Subcutaneous adipose tissue (tissue), 4 donors: Measurements from ENCODE around the gene ABCC12. TPM values are rescaled to one million over a fixed set of nuclear protein-coding genes. Genes with fewer than 3 reads are reported as not detected.

Source experiments
- CTCF ChIP-seq: fragments of 450-650 bp; IDR thresholded peaks from one replicate; pipeline ENCODE4 v1.5.1; 2016; ENCODE audit warnings: low read depth, mild to moderate bottlenecking, control low read depth, antibody characterized with exemption, moderate library complexity
- total RNA-seq, 4 donors: library from RNA; depleted of rRNA; stranded (reverse); fragments of >200 nt; gene quantifications; one replicate each; pipeline ENCODE4 v1.1.0, GENCODE V29; 2016

Gene ABCC12
- total RNA-seq, 4 donors from 2014 or later: not detected

- no peak for TF ChIP-seq CTCF
These were observed 38.1 kb upstream of the ABCC12 start for GRCh38 chr16:48193846-48194245.

GRCh38 chr16:48188449-48189102 is 32.8 kb upstream of the ABCC12 start:
- TF ChIP-seq CTCF: no peak

GRCh38 chr16:48187779-48188178 is 32.0 kb upstream of the ABCC12 start:
- TF ChIP-seq CTCF: no peak

DNA sequence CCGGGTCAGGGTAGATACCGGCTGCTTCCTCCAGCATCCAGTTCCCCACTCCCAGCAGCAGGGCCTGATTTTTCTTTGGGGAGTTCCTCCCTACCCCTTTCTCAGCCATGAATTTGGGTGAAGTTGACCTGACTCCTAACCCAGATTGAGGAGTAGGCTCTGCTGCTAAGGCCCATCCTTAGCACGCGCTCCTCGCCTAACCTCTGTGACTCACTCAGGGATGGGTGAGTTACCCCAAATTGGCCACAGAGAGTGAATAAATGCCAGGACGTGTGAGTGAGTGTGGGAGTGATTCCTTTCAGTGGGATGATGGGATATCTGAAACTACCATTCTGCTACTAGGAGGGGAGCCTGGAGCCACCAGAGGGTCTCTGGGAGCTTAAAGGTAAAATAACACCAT is 28.9 kb upstream of the ABCC12 start:
- TF ChIP-seq CTCF: no peak

DNA sequence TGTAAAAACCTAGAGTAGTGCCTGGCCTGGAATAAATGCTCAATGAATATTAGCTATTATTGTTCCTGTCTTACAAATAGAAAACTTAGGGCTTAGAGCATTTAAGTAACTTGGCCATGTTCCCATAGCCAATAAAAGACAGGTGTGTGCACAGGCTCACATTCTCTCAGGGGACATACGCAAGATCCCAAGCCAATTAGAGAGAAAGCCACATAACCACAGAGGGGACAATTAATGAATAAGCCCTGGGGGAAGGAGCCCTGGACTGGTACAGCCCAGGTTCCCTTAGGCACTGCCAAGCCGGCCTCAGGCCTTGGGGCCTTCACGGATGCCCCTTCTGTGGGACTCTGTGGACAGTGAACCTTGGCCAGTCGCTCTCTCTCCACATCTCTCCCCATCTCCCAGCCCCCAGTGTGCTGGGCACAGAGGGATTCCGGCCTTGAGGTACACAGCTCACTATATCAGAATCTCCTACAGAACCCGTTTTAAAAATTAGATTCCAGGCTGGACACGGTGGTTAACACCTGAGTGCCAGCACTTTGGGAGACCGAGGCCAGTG is 27.3 kb upstream of the ABCC12 start:
- no peak for TF ChIP-seq CTCF

DNA sequence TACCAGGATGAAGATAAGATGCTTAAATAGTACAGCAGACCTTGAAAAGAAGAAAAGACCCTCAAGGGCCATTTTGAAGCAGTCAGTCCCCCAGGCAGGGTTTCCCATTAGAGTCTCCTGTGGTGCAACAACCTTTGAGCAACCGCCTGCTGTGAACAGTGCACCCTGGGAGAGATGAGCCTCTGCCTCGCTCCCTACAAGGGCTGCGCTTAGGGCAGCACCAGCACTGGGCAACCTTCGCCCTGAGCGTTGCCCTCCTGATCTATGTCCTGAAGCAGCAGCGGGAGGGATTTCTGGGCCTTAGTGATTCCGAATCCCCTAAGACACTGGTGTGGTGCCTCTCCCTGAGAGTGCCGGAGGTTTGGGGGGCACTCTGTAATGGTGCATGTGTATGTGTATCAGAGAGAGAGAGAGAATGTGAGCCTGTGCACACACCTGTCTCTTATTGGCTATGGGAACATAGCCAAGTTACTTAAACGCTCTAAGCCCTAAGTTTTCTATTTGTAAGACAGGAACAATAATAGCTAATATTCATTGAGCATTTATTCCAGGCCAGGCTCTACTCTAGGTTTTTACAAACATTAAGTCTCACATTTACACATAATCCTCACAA is 25.2 kb upstream of the ABCC12 start:
- no peak for TF ChIP-seq CTCF

- no peak for TF ChIP-seq CTCF
These were observed 21.0 kb upstream of the ABCC12 start for GRCh38 chr16:48176635-48177408.
